Right renal pelvis (tissue), 4 donors: ENCODE data around the gene NEDD4L. TPM values are rescaled to one million over a fixed set of nuclear protein-coding genes. Genes with fewer than 3 reads are reported as not detected.

Source experiments
- DNase-seq, 4 donors: peaks; one replicate each; pipeline ENCODE4 v3.0.0-alpha.2; 2013; ENCODE audit warnings: low read depth in 4 of 4, low spot score in 3 of 4, missing footprints in 1 of 4
- polyA plus RNA-seq, 4 donors: library from polyadenylated mRNA; unstranded; fragments of 120-200 nt; gene quantifications; one replicate each; pipeline ENCODE4 v1.2.1, GENCODE V29; 2013; ENCODE audit not compliant: insufficient read length in 4 of 4

The NEDD4L gene
- polyA plus RNA-seq, 4 donors: 108 to 168 (median 130) TPM

GRCh38 chr18:58299135-58299473 lies 255.1 kb downstream of the NEDD4L start:
- DNase-seq: no peak

- DNase-seq: no peak
Measured at GRCh38 chr18:58299936-58300335, 255.9 kb downstream of the NEDD4L start.

DNA sequence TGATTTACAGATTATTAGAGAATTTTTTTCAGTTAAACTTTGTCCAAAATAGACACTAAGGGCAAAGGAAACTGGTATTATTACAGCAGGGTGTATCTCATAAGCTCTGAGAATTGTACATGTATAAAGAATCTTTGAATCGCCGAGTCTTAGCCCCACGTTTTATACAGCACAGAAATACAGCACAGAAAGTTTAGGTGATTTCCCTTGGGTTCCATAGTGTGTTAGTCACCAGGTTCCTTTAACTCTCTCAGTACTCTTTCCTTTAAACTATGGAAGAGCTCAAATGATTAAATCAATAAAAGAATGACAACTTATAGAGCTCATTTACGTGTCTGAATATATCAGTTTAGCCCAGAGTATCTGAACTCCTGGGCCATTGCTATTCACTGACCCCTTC lies 256.8 kb downstream of the NEDD4L start:
- no peak for DNase-seq

DNA sequence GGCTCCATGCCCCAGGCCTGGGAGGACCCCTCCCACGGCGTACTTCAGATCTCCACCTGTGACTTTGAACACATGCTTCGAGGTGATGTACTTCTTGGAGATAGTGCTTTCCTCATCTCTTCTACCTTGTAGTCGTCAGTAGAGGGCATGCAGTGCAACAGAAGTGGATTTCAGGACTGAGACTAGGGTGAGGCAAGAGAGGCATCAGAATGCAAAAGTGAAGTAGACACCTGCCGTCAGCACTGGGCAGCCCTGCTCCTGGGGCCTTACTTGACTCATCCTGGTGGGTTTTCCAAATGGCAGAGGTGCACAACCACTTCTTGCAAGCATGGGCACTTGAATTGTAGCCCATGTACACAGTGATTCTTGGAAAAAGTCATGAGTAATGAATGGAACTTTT lies 258.8 kb downstream of the NEDD4L start:
- DNase-seq: no peak

GRCh38 chr18:58303363-58303762 lies 259.3 kb downstream of the NEDD4L start:
- DNase-seq: no peak

DNA sequence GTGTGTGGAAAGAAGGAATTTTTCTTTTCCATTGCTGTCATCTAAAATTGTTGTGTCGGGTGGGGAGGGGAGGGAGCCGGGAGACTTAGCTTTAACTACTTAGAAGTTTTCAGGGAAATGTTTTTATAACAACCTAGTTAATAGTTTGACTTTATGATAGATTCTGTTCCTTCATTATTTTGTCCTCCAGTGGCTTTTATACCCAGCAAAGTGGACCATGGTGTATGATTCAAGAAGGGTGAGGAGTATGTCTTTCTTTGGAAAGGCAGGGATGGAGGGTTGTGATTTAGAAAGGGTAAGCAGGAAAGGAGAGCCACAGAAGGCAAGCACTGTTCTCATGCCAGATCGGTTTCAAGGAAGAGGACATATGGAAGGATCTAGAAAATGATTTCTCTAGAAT lies 261.8 kb downstream of the NEDD4L start:
- DNase-seq: no peak

GRCh38 chr18:58307441-58307840 lies 263.4 kb downstream of the NEDD4L start:
- DNase-seq: no peak

- DNase-seq: no peak
Measured at GRCh38 chr18:58308463-58308862, 264.4 kb downstream of the NEDD4L start.

- no peak for DNase-seq
Measured at GRCh38 chr18:58309099-58309498, 265.1 kb downstream of the NEDD4L start.

DNA sequence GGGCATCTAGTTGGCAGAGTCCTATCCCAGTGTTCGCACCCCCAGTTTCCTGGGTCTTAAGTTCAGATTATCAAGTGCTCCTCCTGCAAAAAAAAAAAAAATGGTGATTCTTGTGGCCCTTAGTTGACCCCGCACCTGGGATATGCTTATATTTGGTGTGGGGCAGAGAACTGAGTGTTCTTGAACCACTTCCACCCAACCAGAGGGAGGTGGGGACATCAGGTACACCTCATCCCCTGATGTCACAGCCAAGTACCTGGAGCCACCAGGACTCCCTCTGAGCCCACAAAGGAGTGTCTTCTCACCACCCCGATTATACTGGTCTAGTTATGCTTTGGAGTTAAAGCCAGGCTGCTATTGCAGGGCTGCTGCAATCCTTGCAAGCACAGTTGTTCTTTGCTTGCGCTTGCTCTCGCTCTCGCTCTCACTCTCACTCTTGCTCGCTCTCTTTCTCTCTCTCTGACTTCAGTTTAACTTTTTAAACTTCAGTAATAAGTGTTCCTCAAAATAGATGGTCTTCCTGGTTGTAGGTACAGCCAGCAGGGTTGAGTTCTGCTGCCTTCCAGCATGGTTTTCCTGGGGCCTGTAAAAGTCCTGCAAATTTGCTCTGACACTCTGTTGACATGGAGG lies 265.7 kb downstream of the NEDD4L start:
- DNase-seq: no peak

DNA sequence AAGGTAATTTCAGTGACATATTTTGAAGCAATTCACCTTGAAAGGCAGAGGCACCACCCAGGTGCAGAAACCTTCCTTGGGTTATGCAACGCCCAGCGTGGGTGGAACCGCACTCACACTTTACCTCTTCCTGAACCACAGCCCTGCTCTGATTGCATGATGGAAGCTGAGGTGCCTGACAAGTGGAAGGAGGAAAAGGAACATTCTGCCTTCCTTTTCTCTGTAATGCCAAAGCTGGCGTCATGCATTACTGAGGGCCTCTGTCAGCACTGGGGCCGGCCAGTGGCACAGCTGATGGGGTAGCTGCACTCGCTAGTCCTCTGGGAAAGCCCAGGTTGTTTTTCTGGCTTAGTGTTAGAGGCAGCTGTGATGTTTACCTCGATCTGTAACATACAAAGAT lies 266.5 kb downstream of the NEDD4L start:
- no peak for DNase-seq

GRCh38 chr18:58311390-58311789 lies 267.4 kb downstream of the NEDD4L start:
- DNase-seq: no peak

- no peak for DNase-seq
Measured at GRCh38 chr18:58313491-58314032, 269.5 kb downstream of the NEDD4L start.

DNA sequence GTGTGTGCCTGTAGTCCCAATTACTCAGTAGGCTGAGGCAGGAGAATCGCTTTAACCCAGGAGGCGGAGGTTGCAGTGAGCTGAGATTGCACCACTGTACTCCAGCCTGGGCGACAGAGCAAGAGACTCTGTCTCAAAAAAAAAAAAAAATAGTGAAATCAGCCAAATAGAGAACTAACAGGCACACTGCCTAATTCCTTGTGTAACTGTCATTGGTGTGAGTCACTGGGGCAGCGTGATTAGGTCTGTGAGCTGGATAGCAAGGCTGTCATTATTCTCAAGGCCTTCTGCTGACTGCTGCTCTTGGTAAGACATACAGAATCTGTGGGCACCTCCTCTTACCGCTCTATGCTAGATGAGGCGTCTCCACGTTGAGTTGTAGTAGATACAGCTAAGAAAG lies 270.3 kb downstream of the NEDD4L start:
- DNase-seq: no peak

- no peak for DNase-seq
Measured at GRCh38 chr18:58315041-58315440, 271.0 kb downstream of the NEDD4L start.

GRCh38 chr18:58315739-58316215 lies 271.8 kb downstream of the NEDD4L start:
- no peak for DNase-seq

GRCh38 chr18:58316396-58317342 lies 272.6 kb downstream of the NEDD4L start:
- DNase-seq: no peak

DNA sequence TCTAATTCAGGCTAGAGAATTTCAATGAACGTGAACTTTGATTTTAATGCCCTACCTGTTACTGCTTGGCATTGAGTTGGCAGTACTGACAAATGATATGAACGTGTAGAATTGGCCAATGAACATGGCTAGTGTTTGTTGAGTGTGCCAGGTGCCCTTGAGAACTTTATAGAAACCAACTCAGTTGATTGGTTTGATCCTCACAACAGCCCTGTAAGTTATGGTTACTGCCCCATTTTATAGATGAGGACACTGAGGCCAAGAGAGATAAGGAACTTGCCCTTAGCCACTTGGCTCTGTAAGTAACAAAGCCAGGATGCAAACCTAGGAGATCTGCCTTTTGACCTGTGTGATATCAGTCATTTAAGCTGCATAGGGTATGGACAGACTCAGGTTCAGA lies 275.7 kb downstream of the NEDD4L start:
- no peak for DNase-seq

DNA sequence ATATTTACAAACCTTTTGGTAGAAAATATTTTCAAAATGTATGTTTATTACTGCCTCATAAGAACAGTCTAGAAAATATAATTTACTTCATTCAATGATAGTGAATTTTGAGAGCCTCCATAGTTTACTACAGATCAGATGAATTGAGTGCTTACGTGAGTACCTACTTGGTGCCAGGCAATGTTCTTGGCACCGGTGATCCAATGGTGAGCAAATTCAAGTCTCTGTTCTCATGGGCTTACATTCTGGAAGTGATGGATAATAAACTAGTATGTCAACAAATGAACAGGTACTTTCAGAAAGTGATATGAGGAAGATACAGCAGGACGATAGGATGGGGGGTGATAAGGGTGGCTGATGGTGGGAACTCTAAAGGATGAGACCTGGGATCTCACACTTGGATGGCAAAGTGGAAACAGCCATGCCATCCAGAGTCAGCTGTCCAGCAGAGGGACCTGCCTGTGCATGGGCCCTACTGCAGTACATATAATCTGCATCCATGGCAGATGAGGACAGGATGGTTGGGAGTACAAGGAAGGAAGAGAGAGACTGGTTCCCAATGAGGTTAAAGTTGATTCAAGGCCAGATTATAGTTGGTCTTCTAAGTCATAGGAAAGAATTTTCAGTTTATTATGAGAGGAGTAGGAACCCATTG lies 277.0 kb downstream of the NEDD4L start:
- no peak for DNase-seq

DNA sequence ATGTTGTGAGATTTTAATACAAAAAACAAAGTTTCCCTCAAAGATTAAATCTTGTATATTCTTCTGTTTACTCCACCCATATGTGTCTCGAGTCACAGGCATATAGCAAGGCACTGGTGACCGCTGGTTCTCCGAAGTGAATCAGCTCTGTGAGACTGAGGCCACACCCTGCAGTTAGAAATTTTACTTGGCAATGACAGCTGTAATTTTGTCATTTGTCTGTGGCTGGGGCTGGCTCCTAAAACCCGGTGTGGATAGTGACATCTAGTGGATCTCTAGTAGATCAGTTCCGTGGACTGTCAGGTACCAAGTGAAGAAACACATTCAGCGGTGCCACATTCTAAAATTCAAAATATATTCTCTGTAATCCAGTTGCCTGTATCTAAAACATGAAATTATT lies 278.0 kb downstream of the NEDD4L start:
- DNase-seq: no peak

GRCh38 chr18:58322464-58322863 lies 278.4 kb downstream of the NEDD4L start:
- no peak for DNase-seq
